Endodermal cell (in vitro differentiated cells): Measurements from ENCODE around the gene ZBED1. TPM values are rescaled to one million over a fixed set of nuclear protein-coding genes. Genes with fewer than 3 reads are reported as not detected.

ENCODE experiments used
- DNase-seq: peaks from one replicate; pipeline ENCODE4 v3.0.0-alpha.2; 2017
- H3K27ac ChIP-seq: 2 replicates; pipeline ENCODE4 v1.5.1; 2013; ENCODE audit warnings: mild to moderate bottlenecking, low read depth, low read length, moderate library complexity
- H3K27me3 ChIP-seq: 2 replicates; pipeline ENCODE4 v1.6.1; 2013; ENCODE audit warnings: mild to moderate bottlenecking, low read length, moderate library complexity; ENCODE audit not compliant: insufficient read depth, control insufficient read depth, poor library complexity, severe bottlenecking
- H3K36me3 ChIP-seq: 2 replicates; pipeline ENCODE4 v1.7.0; 2013; ENCODE audit warnings: mild to moderate bottlenecking, low read length, moderate library complexity; ENCODE audit not compliant: control insufficient read depth, insufficient read depth
- H3K4me1 ChIP-seq: one replicate; pipeline ENCODE4 v1.7.0; 2013; ENCODE audit warnings: low read length; ENCODE audit not compliant: control insufficient read depth, insufficient read depth
- H3K4me3 ChIP-seq: 2 replicates; pipeline ENCODE4 v1.5.1; 2013; ENCODE audit warnings: mild to moderate bottlenecking, low read length, moderate library complexity
- H3K9ac ChIP-seq: 2 replicates; pipeline ENCODE4 v1.6.1; 2013; ENCODE audit warnings: mild to moderate bottlenecking, low read length, moderate library complexity; ENCODE audit not compliant: poor library complexity, severe bottlenecking; ENCODE audit errors: extremely low read depth
- H3K9me3 ChIP-seq: 2 replicates; pipeline ENCODE4 v1.6.1; 2013; ENCODE audit warnings: mild to moderate bottlenecking, low read length, moderate library complexity; ENCODE audit not compliant: control insufficient read depth
- H3K27ac Mint-ChIP-seq: 2 replicates; pipeline ENCODE4 v1.8.0; 2020; ENCODE audit warnings: mixed read lengths
- H3K27me3 Mint-ChIP-seq: 2 replicates; pipeline ENCODE4 v1.8.0; 2021; ENCODE audit warnings: mild to moderate bottlenecking, mixed read lengths; ENCODE audit not compliant: insufficient read depth
- H3K36me3 Mint-ChIP-seq: 2 replicates; pipeline ENCODE4 v1.8.0; 2020; ENCODE audit warnings: low read depth, mixed read lengths
- H3K4me1 Mint-ChIP-seq: 2 replicates; pipeline ENCODE4 v1.8.0; 2020; ENCODE audit warnings: mixed read lengths
- H3K4me3 Mint-ChIP-seq: 2 replicates; pipeline ENCODE4 v1.8.0; 2020; ENCODE audit warnings: mild to moderate bottlenecking, moderate library complexity, mixed read lengths
- H3K9me3 Mint-ChIP-seq: 2 replicates; pipeline ENCODE4 v1.8.0; 2020; ENCODE audit warnings: mild to moderate bottlenecking, mixed read lengths
- CTCF ChIP-seq: fragments of 200-600 bp; sonication (generic); conservative IDR thresholded peaks from 2 replicates; pipeline ENCODE4 v1.5.0; 2021; ENCODE audit warnings: antibody characterized with exemption, mild to moderate bottlenecking
- WGBS, 2 experiments: methylation state at CpG; one replicate each; pipeline versions ENCODE4 v1.1.5 to v1.1.7; 2013; ENCODE audit warnings: missing lambda C conversion rate in 2 of 2, mixed read lengths in 1 of 2; ENCODE audit not compliant: insufficient coverage in 1 of 2, insufficient read length in 1 of 2; 5-methylcytosine and 5-hydroxymethylcytosine counted together
- total RNA-seq, 2 donors: library from RNA; stranded (reverse); fragmentation: NEBNext Ultra II Directional in 1 of 2; extraction: Animal tissue kit (Norgen Biotek cat#: 25700) in 1 of 2; gene quantifications; 2 replicates in 1 of 2; 3 replicates in 1 of 2; pipeline ENCODE4 v1.2.1, GENCODE V29; 2021

ZBED1 gene
- total RNA-seq, 2 donors from 2014 or later, result 55.8 to 71.9 TPM

GRCh38 chrX:2441466-2441865 is 59.3 kb downstream of the ZBED1 start:
- Histone ChIP-seq H3K27ac (no peak overlapping the region), H3K4me3 (no peak overlapping the region), H3K36me3 (peaks cover 16% of the 10 kb centered on the region), H3K27me3 (no peaks in the 10 kb centered on the region), H3K4me1 (no peaks in the 10 kb centered on the region), H3K9me3 (peaks cover 27% of the 10 kb centered on the region), H3K9ac (no peak overlapping the region)
- 96 to 100% methylated on average over 4 to 5 of the region's 5 CpGs for WGBS, 2 experiments
- no peak for DNase-seq
- Mint-ChIP-seq H3K36me3 (peaks cover 51% of the 10 kb centered on the region), H3K27ac (no peak overlapping the region), H3K9me3 (peaks cover 35% of the 10 kb centered on the region), H3K27me3 (no peaks in the 10 kb centered on the region), H3K4me3 (no peak overlapping the region), H3K4me1 (no peaks in the 10 kb centered on the region)
- no peak for TF ChIP-seq CTCF

- H3K9ac ChIP-seq, result no peak overlapping the region
- H3K9me3 ChIP-seq, result peaks cover 27% of the 10 kb centered on the region
- H3K27me3 ChIP-seq, result no peaks in the 10 kb centered on the region
- H3K4me1 ChIP-seq, result no peaks in the 10 kb centered on the region
- no peak overlapping the region for H3K4me3 ChIP-seq
- no peak for DNase-seq
- H3K27ac Mint-ChIP-seq, result no peak overlapping the region
- TF ChIP-seq CTCF, result no peak
- no peaks in the 10 kb centered on the region for H3K4me1 Mint-ChIP-seq
- no peaks in the 10 kb centered on the region for H3K27me3 Mint-ChIP-seq
- peaks cover 16% of the 10 kb centered on the region for H3K36me3 ChIP-seq
- WGBS, 2 experiments, result 91 to 96% methylated on average over 8 of the region's 8 CpGs
- H3K36me3 Mint-ChIP-seq, result peaks cover 60% of the 10 kb centered on the region
- H3K9me3 Mint-ChIP-seq, result peaks cover 35% of the 10 kb centered on the region
- no peak overlapping the region for H3K27ac ChIP-seq
- no peak overlapping the region for H3K4me3 Mint-ChIP-seq
Observed at GRCh38 chrX:2439613-2440012, 61.2 kb downstream of the ZBED1 start.

Other genes starting within 250 kb of the ZBED1 start
- 10 to 100 TPM; 36.5 to 45.4 TPM for gene DHRSX, start within 50 bp of the ZBED1 start, total RNA-seq
- gene CD99, start 190.3 kb upstream of the ZBED1 start, total RNA-seq, result 100 to 1,000 TPM; 314 to 397 TPM